ENCODE measurements around the gene ADGRE2.

DNA sequence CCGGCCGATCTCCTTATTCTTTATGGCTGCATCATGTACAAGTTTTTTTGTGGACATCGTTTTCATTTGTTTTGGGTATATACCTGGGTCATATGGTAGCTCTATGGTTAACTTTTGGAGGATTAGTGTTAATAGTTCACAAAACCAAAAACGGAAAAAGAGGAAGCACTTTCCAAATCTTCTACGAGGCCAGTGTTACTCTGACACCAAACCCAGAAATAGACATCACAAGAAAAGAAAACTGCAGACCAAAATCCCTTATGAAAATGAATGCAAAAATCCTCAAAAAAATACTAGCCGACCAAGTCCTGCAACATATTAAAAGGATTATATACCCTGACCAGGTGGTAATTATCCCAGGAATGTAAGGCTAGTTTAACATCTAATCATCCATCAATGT is 29.8 kb downstream of the ADGRE2 start:
- TF ChIP-seq, protein P1, sequence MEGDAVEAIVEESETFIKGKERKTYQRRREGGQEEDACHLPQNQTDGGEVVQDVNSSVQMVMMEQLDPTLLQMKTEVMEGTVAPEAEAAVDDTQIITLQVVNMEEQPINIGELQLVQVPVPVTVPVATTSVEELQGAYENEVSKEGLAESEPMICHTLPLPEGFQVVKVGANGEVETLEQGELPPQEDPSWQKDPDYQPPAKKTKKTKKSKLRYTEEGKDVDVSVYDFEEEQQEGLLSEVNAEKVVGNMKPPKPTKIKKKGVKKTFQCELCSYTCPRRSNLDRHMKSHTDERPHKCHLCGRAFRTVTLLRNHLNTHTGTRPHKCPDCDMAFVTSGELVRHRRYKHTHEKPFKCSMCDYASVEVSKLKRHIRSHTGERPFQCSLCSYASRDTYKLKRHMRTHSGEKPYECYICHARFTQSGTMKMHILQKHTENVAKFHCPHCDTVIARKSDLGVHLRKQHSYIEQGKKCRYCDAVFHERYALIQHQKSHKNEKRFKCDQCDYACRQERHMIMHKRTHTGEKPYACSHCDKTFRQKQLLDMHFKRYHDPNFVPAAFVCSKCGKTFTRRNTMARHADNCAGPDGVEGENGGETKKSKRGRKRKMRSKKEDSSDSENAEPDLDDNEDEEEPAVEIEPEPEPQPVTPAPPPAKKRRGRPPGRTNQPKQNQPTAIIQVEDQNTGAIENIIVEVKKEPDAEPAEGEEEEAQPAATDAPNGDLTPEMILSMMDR (IDR thresholded peaks at IDR 0.05; ENCODE audit: low read depth, low read length), result no peak
- no peak for TF ChIP-seq POLR2A (IDR thresholded peaks at IDR 0.05; ENCODE audit: extremely low read depth, insufficient read length)
- TF ChIP-seq, protein P2, sequence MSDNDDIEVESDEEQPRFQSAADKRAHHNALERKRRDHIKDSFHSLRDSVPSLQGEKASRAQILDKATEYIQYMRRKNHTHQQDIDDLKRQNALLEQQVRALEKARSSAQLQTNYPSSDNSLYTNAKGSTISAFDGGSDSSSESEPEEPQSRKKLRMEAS (IDR thresholded peaks at IDR 0.05; ENCODE audit: low read depth, low read length), result no peak
